ENCODE measurements around the gene SLC44A4.
A peak's percentile ranks its signal among the peaks of the same experiment; 100 is the strongest.
"Not testable (repeated sequence)": the region's sequence is repeated elsewhere in the genome, so short reads cannot be mapped to it uniquely, and the experiment has no call there.

SLC44A4 gene

DNA sequence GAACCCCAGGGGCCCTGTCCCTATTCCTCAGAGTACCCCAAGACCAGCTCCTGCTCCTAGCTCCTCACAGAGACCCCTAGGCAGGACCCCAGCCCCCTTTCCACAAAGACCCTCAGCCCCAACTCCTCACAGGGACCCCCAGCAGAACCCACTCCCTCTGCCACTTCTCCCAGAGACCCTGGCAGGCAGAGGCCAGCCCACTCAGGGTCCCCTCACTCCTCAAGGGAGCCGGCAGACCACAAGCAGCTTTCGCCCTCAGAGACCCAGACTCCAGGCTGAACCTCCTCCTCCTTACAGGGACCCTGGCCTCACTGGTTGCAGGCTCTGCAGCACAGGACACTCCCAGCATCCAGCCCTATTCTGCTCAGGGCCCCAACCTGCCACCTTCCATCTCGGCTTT lies 575 bp downstream of the SLC44A4 start:
- DNase-seq, result no peak

DNA sequence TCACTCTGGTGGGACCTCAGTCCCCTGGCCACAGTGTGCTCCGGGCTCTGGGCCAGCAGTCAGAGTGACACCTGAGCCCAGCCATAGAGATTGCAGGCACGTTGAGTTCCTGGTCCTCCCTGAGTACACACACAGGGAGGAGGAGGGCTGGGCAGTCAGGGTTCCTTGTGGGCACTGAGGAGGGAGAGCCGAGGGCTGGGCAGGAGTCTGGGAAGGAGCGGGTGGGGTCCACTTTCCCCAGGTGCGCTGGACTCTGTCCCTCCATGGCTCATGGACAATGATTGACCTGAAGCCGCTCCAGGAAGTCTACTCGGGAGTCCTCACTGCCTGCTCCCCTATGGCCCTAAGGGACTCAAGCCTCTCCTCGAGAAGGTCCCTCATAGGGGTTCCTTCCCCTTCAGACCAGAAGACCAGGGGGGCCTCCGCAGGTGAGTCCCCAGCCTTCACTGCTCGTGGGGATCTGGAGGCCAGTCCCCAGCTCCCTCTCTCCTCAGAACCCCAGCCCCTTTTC lies 1.1 kb downstream of the SLC44A4 start:
- no peak for DNase-seq

DNA sequence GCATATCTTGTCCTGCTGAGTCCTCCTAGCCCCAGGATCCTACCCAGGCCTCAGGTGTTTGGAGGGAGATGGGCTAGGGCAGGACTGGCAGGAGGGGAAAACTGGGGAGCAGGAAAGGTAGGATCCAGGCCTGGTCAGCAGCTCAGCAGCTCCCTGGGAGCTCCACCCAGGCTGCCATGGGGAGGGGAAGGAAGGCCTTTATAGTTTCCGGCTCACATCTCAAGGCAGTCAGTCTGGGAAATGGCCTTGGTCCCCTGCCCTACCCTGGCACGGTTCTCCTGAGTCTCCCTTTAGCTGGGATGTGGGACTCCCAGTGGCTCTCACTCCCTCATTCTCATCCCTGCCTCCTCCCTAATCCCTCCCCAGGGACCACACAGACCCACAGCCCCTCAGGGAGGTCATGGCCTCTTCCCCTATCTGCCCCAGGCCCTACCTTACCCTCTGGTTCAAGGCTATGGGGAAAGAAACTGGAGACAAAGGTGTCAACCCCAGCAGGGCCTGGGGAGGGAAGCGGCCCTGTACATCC lies 1.6 kb downstream of the SLC44A4 start:
- DNase-seq, result no peak

DNA sequence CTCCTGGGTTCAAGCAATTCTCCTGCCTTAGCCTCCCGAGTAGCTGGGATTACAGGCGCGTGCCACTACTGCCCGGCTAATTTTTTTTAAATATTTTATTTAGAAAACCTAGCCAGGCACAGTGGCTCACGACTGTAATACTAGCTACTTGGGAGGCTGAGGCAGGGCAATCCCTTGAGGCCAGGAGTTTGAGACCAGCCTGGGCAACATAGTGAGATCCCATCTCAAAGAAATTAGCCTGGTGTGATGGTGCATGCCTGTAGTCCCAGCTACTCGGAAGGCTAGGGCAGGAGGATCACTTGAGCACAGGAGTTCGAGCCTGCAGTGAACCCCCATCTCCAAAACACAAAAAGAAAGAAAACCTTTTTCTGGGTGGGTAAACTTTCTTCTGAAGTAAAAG lies 2.4 kb downstream of the SLC44A4 start:
- DNase-seq, result no peak

DNA sequence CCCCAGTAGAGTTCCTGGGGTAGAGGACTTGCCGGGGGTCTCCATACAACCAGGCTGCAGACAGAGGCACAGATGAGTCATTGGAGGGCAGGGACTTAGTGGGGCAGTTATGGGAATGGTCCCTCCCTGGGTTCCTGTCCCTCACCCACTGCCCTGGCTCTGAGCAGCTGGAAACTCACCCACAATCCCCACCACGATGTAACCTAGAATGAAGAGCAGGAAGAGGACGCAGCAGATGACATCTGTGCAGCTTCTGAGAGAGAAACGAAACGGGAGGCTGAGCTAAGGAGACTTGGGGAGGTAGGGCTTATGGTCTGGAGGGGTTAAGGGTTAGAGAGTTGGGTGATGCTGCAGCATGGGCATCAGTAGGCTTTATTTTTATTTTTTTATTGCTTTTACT lies 2.9 kb downstream of the SLC44A4 start:
- DNase-seq, result no peak

DNA sequence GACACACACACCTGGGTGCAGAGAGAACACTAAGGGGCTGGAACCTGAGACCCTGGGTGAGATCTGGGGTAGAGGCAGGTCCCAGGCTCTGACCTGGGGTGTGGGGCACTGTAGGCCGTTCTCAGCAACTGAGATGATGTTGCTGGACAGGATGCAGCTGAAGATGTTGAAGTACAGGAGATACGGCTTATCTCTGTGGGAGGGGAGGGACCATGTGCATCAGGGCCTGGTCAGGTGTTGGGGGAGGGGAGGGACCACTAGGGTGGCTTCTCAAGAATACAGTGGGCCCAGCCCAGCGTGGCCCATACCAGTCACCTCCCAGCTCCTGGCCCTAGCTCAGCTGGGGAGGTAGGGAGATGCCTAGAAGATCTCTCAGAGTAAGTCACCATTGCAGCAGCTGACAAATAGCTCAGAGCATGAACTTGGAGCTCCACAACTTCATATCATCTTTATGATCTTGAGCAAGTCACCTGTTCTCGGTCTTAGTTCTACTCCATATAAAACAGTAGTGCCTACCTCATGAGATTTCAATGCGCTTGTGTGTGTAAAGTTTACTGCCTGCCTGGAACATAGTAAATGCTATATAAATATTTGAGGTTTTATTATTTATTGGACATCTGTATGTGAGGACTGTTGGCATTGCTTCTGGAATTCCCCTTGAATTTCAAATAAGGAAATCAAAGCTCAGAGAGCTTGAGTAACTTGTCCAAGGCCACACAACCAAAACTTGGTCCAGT lies 3.8 kb downstream of the SLC44A4 start:
- DNase-seq, result no peak

DNA sequence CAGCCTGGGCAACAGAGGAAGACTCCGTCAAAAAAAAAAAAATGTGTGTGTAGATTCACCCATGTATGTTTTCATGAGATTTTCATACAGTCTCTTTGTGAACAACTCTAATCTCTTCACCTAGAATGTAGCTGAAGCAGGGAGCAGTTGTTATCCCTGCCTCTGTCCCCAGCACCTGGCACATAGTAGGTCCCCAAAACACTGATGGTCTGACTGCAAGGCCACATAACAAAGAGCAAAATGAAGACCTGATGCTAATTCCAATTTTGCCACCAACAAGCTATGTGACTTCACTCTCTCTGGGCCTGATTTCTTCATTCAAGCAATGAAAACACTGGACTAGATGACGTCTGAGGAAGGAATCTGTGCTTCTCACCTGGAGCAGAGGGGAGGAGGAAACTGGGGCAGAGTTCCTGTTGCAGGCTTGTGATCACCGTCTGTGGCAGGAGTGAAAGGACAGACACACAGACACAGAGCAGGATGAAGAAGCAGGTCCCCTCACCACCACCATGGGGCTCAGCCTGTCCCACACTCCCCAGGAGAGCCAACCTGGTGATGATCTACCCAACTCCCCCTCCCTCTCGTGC lies 4.6 kb downstream of the SLC44A4 start:
- DNase-seq, result no peak

DNA sequence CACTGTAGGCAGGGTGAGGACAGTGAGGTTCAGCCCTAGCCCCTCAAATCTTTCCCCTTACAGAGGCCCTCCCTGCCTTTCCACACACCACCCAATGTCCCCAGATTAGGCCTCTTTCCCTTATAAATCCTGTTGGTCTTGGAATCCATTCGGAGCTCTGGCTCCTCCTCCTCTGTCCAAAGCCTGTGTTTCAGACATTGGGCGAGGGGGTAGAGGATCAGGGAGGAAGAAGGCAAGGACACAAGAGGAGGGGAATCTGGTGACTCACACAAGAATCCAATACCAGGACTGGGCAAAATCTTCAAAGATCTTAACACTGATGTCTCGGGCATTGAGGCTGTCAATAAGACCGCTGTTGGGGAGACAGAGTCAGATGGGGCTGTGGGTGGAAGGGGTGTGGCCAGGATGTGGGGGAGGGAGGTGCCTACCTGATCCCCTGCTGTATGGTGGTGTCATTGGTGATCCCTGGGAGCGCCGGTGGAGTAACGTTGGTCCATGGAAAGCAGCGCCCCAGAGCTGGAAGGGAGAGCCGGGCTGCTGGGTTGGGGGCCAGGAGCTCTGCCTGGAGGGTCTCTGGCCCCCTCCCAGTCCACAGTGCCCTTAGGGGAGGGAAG lies 7.6 kb downstream of the SLC44A4 start:
- DNase-seq, result no peak

DNA sequence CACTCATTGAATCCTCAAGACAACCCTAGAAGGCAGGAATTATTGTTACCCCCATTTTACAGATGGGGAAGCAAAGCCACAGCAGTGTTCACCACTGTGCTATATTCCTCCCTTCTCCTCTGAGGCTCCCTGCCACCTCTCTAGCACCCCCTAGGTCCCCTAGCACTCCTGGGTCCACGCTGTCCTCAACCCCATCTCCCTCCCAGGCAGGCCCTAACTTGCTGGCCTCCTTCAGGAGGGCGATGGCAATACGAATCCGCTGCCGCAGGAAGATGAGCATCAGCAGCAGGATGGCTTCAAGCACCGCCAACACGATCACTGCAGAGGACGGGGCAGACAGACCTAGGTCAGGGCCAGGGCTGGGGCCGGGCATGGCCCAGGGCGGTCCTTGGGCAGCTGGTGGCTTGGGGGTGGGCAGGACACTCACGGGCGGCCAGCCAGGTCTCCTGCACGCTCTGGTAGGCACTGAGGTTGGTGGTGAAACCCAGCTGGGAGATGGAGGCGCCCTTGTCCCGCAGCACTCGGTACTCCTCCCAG lies 8.3 kb downstream of the SLC44A4 start:
- DNase-seq, result no peak

DNA sequence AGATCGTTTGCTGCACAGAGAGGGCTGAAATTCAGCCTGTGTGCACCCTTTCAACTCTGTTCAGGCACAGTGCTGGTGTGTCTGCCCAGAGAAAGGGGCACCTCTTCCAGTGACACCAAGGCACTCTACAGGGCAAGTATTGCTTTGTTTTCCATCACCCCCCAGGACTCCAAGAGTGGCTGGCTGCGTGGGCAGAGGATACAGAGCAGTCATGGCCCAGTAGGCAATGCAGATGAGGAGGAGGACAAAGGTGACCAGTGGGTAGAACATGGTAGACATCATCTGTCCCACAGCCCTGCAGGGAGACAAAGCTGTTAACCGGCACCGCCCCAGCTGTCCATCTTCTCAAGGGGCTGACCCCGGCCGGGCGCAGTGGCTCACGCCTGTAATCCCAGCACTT lies 9.5 kb downstream of the SLC44A4 start:
- DNase-seq, result no peak

DNA sequence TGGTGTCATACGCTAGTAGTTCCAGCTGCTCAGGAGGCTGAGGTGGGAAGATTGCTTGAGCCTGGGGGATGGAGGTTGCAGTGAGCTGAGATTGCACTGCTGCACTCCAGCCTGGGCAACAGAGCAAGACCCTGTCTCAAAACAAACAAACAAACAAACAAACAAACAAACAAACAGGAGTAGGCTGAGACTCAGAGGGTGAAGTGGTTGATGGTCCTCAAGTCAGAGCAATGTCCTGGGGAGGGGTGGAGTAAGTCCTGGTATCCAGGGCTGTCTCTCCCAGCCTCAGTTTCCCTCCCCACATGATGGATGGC lies 10.2 kb downstream of the SLC44A4 start:
- not testable (repeated sequence) for DNase-seq

DNA sequence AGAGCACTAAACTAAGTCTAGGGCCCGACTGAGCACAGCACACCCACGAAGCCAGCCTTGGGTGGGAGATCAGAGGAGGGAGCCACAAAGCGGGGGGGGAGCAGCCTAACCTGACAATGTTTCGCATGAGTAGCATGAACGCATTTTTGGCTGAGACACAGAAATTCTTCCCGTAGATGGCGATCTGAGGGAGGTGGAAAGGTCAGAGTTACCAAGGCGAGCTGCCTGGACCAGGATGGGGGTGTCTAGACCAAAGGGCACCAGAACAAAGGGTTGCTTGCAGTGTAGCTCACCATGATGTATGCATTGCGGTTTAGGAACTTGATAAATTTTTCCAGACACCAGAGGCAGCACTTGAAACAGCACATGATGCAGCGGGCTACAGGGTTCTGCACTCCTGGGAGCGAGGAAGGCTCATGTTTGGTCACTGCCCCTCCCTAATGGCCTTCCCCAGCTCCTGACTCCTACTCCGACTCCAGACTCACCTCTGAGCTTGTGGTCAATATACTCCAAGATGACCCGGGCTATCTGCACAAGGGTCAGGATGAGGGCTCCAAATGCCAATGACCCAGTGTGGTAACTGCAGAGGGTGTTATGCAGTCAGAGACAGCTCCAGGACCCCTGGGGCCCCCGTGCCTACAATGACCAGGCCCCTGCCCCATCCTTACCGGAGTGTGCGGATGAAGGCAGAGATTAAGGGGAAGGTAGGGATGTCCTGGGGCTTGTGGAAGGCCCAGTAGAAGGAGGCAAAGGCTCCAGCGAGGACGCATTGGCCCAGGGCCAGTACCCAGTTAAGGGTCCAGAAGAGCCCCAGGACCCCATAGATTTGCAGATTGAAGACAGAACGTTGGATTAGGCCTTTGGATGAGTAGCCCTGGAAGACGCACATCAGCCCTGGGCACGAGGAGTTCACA lies 13.3 kb downstream of the SLC44A4 start:
- DNase-seq, result no peak

DNA sequence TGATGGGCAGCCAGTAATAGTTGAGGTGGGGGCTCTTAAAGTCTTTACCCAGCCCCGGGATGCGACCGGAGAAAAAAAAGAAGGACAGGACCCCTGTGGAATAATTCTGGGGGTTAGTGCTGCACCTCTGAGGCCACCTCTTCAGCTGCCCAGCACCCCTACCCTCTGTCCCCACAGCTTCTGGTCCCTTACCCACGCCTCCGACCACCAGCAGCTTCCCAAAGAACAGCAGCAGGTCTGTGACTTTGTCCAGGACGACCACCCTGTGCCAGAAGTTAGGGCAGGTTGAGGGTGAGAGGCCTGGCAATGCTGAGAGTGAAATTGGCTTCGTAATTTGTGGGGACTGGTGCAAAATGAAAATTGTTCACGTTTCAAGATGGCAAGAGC lies 14.0 kb downstream of the SLC44A4 start:
- DNase-seq, result no peak

DNA sequence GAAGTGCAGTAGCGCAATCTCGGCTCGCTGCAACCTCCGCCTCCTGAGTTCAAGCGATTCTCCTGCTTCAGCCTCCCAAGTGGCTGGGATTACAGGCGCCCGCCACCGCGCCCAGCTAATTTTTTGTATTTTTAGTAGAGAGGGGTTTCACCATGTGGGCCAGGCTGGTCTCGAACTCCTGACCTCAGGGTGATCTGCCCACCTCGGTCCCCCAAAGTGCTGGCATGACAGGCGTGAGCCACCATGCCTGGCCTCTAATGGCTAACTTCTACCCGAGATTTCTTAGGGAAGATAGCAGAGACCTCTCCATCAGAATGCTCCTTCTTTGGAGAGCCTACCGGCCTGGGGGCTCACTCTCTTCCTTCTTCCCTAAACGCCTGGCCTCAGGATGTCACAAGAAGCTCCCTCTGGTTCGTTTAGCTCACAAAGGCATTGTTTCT lies 14.7 kb downstream of the SLC44A4 start:
- not testable (repeated sequence) for DNase-seq

DNA sequence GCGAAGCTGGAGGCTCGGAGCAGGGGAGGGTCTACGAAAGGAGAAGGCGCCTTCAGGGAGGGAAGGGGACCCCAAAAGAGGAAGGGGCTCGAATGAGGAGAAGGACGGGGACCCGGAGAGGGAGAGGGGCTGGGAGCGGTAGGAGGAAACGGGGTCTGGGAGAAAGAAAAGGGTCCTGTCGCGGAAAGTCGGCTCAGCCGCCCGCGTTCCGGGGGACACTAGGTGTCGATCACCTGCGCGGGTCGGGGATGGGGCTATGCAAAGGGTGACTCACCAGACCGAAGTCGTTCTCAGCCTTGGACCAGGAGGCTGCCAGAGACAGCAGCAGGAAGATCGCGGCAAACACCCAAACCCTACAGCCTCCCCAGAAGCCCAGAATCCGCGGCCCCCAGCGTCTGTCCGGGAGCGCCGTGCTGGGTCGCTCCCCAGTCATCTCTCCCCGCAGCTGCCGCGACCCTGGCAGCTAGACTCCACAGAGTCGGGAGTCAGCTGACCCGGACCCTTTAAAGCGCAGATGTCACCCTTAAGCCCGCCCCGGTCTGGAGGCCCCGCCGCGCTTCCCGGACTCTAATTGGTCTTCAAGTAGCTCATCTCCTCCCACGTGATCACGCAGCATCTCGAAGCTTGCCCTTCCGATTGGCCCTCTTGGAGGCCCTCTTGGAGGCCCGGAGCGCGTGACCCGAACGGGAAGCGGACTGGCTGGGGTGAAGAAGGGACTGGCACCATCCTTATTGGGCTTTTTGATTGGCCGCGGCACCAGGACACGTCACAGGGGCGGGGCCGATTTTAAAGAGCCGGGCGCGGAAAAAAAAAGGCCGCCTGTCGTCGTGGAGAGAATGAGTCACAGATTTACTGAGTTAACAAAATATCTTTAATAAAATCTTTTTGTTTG lies 16.2 kb downstream of the SLC44A4 start, which contains the start of gene NEU1:
Gene NEU1 (minus strand): TSS at position 478 of the 892 bp plus-strand sequence. CDS start 45 bp downstream, at position 433.
- DNase-seq, result peak; percentile 95 to 98 (median 97)

DNA sequence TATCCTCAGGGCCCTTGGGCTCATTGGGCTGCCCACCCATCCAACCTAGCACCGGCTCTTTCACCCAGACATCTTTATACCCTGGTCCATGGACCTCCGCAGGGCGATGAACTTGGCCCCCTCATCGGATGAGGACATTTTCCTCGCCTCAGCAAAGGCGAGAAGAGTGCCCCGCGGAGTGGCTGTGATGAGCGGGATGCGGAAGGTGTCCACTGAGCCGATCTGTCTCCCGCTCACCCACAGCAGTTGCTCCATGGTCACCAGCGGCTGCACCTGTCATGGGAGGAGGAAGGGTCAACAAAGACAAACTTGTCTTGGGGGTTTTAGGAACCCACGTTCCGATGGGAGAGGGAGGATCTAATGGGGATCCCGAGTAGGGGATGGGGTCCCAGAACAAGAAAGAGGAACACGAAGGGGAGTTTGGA lies 16.9 kb downstream of the SLC44A4 start:
- no peak for DNase-seq

DNA sequence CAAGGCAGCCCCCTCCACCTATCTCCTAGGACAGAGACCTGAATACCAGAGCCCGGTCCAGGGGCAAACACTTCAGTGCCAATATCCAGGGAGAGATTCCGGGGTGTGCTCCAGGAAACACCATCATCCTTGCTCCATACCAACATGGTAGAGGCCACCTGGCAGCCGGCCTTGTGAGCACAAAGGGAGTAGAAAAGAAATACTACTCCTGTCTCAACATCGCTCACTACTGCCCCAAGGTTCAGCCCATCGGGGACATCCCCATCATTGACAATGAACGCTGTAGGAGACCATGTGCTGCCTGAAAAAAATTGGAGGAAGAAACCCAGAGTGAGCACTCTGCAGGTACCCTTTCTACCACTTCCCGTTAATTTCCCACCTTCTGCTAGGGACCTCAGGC lies 17.6 kb downstream of the SLC44A4 start:
- DNase-seq, result no peak

DNA sequence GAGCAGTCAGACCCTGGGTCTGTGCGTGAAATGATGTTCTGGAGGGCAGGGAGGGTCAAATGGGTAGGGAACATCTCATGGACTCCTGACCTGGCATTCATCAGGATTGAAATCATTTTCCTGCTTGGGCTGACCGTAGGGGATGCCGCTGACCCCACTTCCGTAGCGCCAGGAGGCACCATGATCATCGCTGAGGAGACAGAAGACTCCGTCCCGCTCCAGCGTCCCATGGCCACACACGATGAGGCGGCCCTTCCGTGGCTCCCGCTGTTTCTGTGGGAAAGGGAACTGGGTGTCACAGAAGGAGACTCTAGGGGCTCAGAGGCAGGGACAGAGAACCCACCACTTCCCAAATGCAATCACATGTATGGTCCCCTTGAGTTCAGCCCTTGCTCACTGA lies 18.4 kb downstream of the SLC44A4 start:
- no peak for DNase-seq

DNA sequence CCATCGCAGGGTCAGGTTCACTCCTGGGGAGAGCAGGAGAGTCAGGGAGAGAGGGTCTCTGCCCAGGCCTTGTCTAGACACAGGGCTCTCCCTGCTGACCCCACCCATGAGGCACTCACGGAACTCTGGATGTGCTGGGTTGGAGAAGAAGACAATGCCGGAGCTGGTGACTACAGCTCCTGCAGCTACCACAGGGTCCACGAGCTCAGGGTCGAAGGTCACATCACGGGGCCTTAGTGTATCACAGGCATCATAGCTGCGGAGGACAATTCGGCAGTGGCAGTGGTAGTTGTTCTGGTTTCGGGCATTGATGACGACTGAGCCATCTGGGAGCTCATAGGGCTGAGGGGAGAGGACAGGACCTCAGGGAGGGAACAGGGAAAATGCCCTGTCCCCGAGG lies 18.9 kb downstream of the SLC44A4 start:
- DNase-seq, result no peak

DNA sequence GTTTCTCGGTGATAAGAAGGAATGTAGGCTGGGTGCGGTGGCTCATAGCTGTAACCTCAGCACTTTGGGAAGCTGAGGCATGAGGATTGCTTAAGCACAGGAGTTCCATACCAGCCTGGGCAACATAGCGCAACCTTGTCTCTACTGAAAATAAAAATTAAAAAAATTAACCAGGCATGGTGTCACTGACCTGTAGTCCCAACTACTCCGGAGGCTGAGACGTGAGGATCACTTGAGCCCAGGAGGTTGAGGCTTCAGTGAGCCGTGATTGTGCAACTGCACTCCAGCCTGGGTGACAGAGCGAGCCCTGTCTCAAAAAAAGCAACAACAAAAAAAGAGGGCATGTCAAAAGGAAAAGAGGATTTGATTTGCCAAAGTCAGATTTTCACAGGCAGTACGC lies 20.1 kb downstream of the SLC44A4 start:
- no peak for DNase-seq

DNA sequence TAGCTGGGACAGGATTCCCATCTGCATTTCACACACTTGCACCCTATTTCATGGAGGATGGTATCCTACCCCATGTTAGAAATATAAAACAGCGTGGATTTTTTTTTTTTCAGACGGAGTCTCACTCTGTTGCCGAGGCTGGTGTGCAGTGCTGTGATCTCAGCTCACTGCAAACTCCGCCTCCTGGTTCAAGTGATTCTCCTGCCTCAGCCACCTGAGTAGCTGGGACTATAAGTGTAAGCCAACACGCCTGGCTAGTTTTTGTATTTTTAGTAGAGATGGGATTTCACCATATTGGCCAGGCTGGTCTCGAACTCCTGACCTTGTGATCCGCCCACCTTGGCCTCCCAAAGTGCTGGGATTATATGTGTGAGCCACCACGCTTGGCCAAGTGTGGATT lies 21.0 kb downstream of the SLC44A4 start:
- not testable (repeated sequence) for DNase-seq
